HG02588 (cell line): ENCODE results near the gene SNX32.
A peak's percentile ranks its signal among the peaks of the same experiment; 100 is the strongest.

ENCODE experiments used
- ATAC-seq: cut with Tn5 transposase; IDR thresholded peaks from one replicate; pipeline ENCODE4 v1.9.1; 2021; ENCODE audit warnings: mild to moderate bottlenecking, moderate library complexity; ENCODE audit not compliant: unreplicated experiment

SNX32 gene

GRCh38 chr11:65796726-65797601 is 36.8 kb upstream of the SNX32 start:
- no peak for ATAC-seq

GRCh38 chr11:65797711-65798110 is 36.1 kb upstream of the SNX32 start:
- ATAC-seq, result no peak

- no peak for ATAC-seq
These were observed 34.9 kb upstream of the SNX32 start for GRCh38 chr11:65798882-65799281.

GRCh38 chr11:65801153-65801987 is 32.4 kb upstream of the SNX32 start:
- ATAC-seq, result no peak

- ATAC-seq, result peak; percentile 75
These were observed 30.9 kb upstream of the SNX32 start for GRCh38 chr11:65802841-65803240.

- no peak for ATAC-seq
These were observed 29.8 kb upstream of the SNX32 start for GRCh38 chr11:65803797-65804492.

- ATAC-seq, result no peak
These were observed 26.8 kb upstream of the SNX32 start for GRCh38 chr11:65806979-65807378.

- no peak for ATAC-seq
These were observed 24.9 kb upstream of the SNX32 start for GRCh38 chr11:65808744-65809341.

GRCh38 chr11:65809496-65809895 is 24.3 kb upstream of the SNX32 start:
- ATAC-seq, result no peak

GRCh38 chr11:65810046-65810868 is 23.5 kb upstream of the SNX32 start:
- ATAC-seq, result no peak

GRCh38 chr11:65811764-65812475 is 21.8 kb upstream of the SNX32 start:
- no peak for ATAC-seq

GRCh38 chr11:65814131-65814985 is 19.4 kb upstream of the SNX32 start:
- no peak for ATAC-seq

GRCh38 chr11:65814986-65815565 is 18.7 kb upstream of the SNX32 start:
- no peak for ATAC-seq

- no peak for ATAC-seq
These were observed 17.1 kb upstream of the SNX32 start for GRCh38 chr11:65816696-65817095.

GRCh38 chr11:65817312-65817834 is 16.4 kb upstream of the SNX32 start:
- no peak for ATAC-seq

- peak; percentile 73 for ATAC-seq
These were observed 15.7 kb upstream of the SNX32 start for GRCh38 chr11:65817835-65818680.

GRCh38 chr11:65821107-65821506 is 12.7 kb upstream of the SNX32 start:
- no peak for ATAC-seq
